Psoas muscle (tissue), 8 donors: Measurements from ENCODE around the gene COL13A1. TPM values are rescaled to one million over a fixed set of nuclear protein-coding genes. Genes with fewer than 3 reads are reported as not detected.
A peak's percentile ranks its signal among the peaks of the same experiment; 100 is the strongest.

Experiments
- ATAC-seq, 4 donors: fragments of 200-7000 bp; cut with Tn5 transposase; one replicate each; pipeline ENCODE4 v1.9.1; 2020; ENCODE audit warnings: moderate library complexity in 3 of 4, mild to moderate bottlenecking in 2 of 4
- DNase-seq, 2 donors: peaks; one replicate each; pipeline ENCODE4 v3.0.0-alpha.2; 2020
- H3K27ac ChIP-seq: fragments of 200-600 bp; one replicate; pipeline ENCODE4 v1.8.0; 2022
- H3K27me3 ChIP-seq, 3 donors: fragments of 200-600 bp in 1 of 3; one replicate each; pipeline versions ENCODE4 v1.6.1 to v1.8.0; 2013 to 2022; ENCODE audit warnings: low read length in 2 of 3, mild to moderate bottlenecking in 2 of 3, moderate library complexity in 1 of 3; ENCODE audit not compliant: insufficient read depth in 3 of 3
- H3K36me3 ChIP-seq, 2 donors: fragments of 200-600 bp in 1 of 2; one replicate each; pipeline versions ENCODE4 v1.6.1 to v1.8.0; 2013 to 2022; ENCODE audit warnings: low read depth in 1 of 2, mild to moderate bottlenecking in 1 of 2, moderate library complexity in 1 of 2; ENCODE audit not compliant: insufficient read depth in 1 of 2
- H3K4me1 ChIP-seq: fragments of 200-600 bp; one replicate; pipeline ENCODE4 v1.8.0; 2022
- H3K4me3 ChIP-seq: fragments of 200-600 bp; one replicate; pipeline ENCODE4 v1.8.0; 2022; ENCODE audit warnings: mild to moderate bottlenecking
- H3K9me3 ChIP-seq: fragments of 200-600 bp; one replicate; pipeline ENCODE4 v1.8.0; 2022
- WGBS, 3 donors: extraction: QIAGEN DNeasy Blood & Tissue Kit; methylation state at CpG; one replicate each; pipeline versions ENCODE4 v1.1.6 to v1.1.7; 2013; 5-methylcytosine and 5-hydroxymethylcytosine counted together
- intact Hi-C, 2 donors: fragments of 100-400 bp; cut with DNase I; formaldehyde crosslinking; loops; one replicate each; pipeline versions ENCODE4 v1.11.0 to v1.14.2; 2022
- polyA plus RNA-seq, 3 donors: library from polyadenylated mRNA; stranded (reverse); fragments of 200-250 nt; gene quantifications; one replicate each; pipeline ENCODE4 v1.2.3, GENCODE V29; 2013
- total RNA-seq, 4 donors: library from RNA; stranded (reverse); fragmentation: NEBNext Ultra II Directional in 2 of 4; extraction: Animal tissue kit (Norgen Biotek cat#: 25700) in 2 of 4; gene quantifications; one replicate each; pipeline versions ENCODE4 v1.2.1 to v1.2.4, GENCODE V29; 2021 to 2023
- TF ChIP-seq, protein P1 (sequence below): fragments of 200-600 bp; IDR thresholded peaks from one replicate; pipeline ENCODE4 v1.8.0; 2022; ENCODE audit warnings: antibody characterized with exemption
- donor health status: healthy with polysubstance abuse.
- donor health status: DM: no; HTN: no; CAD: no; lungs with moderate emphysema.
- donor health status: Bipolar disorder and iron deficiency.
- donor health status: healthy.
- donor health status: DM: yes; HTN: yes; CAD: no.
- donor health status: DM: no; HTN: no; CAD: no.
- donor health status: DM: no; HTN: no; CAD: no.
- donor health status: DM: yes; HTN: yes; CAD: no.

Gene COL13A1
- total and polyA plus RNA-seq, 7 donors: 0.35 to 10.7 (median 2.6) TPM

DNA sequence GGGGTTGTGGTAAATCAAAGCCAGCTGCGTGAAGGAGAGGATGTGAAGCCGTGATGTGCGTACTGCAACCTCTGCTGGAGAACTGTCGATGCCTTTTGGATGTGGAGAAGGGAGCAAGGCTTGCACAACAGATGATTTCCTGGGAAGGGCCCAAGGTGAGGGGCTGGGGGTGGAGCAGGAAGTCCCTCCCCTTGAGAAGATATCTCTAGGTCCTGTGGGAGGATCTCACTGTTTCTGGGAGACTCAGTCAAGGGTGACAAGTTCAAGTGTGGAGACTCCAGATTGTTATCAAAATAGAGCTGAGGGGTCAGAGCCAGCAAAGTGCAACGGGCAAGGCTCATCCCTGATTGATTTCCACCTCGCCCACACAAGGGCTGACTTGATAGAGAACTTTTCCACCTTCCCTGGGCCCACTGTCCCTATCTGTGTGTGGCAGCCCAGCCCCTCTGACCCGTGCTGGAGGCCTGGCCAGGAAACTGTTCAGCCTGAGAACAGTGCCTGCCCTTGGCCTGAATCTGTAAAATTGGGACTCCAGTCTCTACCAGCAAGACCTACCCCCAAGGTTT is 55.0 kb downstream of the COL13A1 start:
- peaks cover 6% of the 10 kb centered on the region for H3K4me1 ChIP-seq
- H3K36me3 ChIP-seq: no peaks in the 10 kb centered on the region
- TF ChIP-seq, protein P1, sequence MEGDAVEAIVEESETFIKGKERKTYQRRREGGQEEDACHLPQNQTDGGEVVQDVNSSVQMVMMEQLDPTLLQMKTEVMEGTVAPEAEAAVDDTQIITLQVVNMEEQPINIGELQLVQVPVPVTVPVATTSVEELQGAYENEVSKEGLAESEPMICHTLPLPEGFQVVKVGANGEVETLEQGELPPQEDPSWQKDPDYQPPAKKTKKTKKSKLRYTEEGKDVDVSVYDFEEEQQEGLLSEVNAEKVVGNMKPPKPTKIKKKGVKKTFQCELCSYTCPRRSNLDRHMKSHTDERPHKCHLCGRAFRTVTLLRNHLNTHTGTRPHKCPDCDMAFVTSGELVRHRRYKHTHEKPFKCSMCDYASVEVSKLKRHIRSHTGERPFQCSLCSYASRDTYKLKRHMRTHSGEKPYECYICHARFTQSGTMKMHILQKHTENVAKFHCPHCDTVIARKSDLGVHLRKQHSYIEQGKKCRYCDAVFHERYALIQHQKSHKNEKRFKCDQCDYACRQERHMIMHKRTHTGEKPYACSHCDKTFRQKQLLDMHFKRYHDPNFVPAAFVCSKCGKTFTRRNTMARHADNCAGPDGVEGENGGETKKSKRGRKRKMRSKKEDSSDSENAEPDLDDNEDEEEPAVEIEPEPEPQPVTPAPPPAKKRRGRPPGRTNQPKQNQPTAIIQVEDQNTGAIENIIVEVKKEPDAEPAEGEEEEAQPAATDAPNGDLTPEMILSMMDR: no peak
- no peak overlapping the region for H3K4me3 ChIP-seq
- intact Hi-C loops: no loop called here
- ATAC-seq (no peak), DNase-seq (no peak)
- H3K27ac ChIP-seq: no peak overlapping the region
- H3K9me3 ChIP-seq: no peaks in the 10 kb centered on the region
- 79 to 85% (median 80%) methylated on average over 7 of the region's 7 CpGs for WGBS, 3 donors
- H3K27me3 ChIP-seq: no peaks in the 10 kb centered on the region

DNA sequence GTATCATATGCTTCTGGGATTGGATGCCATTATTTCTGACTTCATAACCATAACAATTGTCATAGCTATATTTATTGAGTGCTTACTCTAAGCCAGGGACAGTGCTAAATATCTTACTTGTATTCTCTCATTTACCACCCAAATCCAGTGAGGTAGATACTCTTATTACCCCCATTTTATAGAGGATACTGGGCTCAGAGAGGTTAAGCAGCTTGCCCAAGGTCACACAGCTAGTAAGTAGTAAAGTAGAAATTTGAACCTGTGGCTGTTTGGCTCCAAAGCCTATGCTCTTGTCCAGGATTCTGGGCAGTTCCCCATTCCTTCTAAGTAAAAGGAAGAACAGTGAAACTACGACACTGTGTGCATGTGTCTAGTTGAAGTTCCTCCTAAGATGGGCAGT is 56.5 kb downstream of the COL13A1 start:
- WGBS, 3 donors: 82 to 83% (median 82%) methylated on average over 1 of the region's 1 CpG

DNA sequence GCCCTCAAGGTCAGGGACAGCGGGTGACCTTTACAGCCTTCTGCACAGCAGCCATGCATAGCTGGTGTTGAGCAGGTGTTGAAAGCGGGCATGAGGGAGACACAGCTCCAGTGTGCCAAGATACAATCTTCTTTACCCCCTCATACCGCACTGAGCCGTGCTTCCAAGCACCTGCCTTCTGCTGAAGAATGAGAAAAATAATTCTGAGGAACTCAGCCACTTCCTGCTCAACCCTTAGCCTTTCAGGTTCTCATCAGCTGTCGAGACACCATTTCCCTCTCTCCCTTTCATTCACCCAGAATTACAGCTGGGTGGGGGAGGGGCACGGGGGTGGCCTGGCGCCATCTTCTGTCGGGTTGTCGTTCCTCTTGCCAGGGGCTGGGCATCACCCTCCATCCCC is 58.6 kb downstream of the COL13A1 start:
- Histone ChIP-seq H3K36me3 (no peaks in the 10 kb centered on the region), H3K27ac (no peak overlapping the region), H3K4me1 (peaks cover 8% of the 10 kb centered on the region), H3K9me3 (no peaks in the 10 kb centered on the region), H3K4me3 (no peak overlapping the region), H3K27me3 (no peaks in the 10 kb centered on the region)
- WGBS, 3 donors: 34 to 42% (median 39%) methylated on average over 9 of the region's 9 CpGs
- intact Hi-C loops: no loop called here
- DNase-seq: peak in 1 of 2 donors; percentile 20
- TF ChIP-seq, protein P1: no peak
- ATAC-seq: no peak

More for the DNA sequence above, 56.5 kb downstream of the COL13A1 start:
- Histone ChIP-seq H3K9me3 (no peaks in the 10 kb centered on the region), H3K36me3 (no peaks in the 10 kb centered on the region), H3K27ac (no peak overlapping the region), H3K27me3 (no peaks in the 10 kb centered on the region), H3K4me3 (no peak overlapping the region), H3K4me1 (peaks cover 8% of the 10 kb centered on the region)
- intact Hi-C loops: no loop called here
- TF ChIP-seq, protein P1: no peak
- ATAC-seq: no peak
- no peak for DNase-seq

DNA sequence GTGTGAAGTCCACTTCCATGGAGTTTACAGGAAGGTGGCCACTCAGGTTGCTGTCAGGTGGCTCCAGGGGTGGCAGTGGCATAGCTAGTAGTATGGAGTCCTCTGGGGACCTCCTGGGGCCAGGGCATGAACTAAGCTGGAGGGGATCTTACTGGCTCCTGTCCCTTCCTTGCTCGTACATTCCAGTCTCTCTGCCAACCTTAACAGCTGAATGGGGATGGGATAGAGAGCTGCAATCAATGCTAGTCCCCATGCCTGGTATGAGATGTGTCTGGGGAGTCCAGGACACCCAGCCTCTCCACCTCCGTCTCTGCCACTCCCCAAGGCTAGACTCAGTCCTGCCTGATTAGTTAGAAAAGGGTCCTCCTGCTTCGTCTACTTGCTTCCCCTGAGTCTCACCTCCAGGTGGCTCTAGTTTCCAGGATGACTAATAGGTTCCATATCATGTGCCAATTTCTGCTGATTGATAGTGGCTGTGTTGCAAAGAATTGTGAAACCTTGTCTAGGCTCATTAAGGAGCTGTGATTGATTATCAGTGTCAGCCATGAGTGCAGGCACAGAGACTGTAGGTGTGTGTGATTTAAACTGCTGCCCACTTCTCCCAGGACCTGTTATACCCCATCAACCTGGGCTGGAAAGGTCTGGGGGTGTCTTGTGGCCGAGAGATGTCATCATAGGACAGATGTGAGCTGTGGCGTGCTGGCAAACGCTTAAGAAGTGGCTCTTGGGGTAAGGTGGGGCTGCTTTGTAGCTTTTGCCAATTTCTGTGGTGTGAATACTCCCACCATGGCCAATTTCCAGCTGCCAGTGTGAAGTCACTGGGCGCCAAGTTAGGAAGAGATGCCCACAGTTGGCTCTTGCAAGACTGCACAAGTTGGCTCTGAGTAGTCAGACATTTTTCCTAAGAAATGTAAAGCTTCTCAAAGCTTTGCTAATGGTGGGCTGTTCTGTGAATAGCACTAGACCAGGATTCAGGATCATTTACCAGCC is 59.8 kb downstream of the COL13A1 start:
- no peaks in the 10 kb centered on the region for H3K36me3 ChIP-seq
- ATAC-seq: peak; percentile 67 to 82 (median 78)
- TF ChIP-seq, protein P1: peak; percentile 15
- H3K27me3 ChIP-seq: no peaks in the 10 kb centered on the region
- 42 to 48% (median 45%) methylated on average over 7 of the region's 7 CpGs for WGBS, 3 donors
- H3K27ac ChIP-seq: no peak overlapping the region
- H3K9me3 ChIP-seq: no peaks in the 10 kb centered on the region
- H3K4me1 ChIP-seq: peaks cover 8% of the 10 kb centered on the region
- intact Hi-C loops: no loop called here
- no peak overlapping the region for H3K4me3 ChIP-seq
- no peak for DNase-seq
